ENCODE results near the gene FOSB. TPM values are rescaled to one million over a fixed set of nuclear protein-coding genes. Genes with fewer than 3 reads are reported as not detected.

The FOSB gene
- total and polyA plus RNA-seq, 9 of the 15 experiments (the other 6 are each of a cell fraction or from before 2014, with no cell fraction given) = 0.11 to 2.7 (median 0.73) TPM

GRCh38 chr19:45437328-45437727 is 30.5 kb upstream of the FOSB start (continued):
- TF ChIP-seq CEBPB (tag; IDR thresholded peaks at IDR 0.05) = no peak
- no peak for TF ChIP-seq CXXC5 (CRISPR knock-in tag; IDR thresholded peaks at IDR 0.05)
- peak; percentile 86 for TF ChIP-seq ADNP (tag; IDR thresholded peaks at IDR 0.05)
- TF ChIP-seq DMBX1 (CRISPR knock-in tag; IDR thresholded peaks at IDR 0.05; ENCODE audit: borderline replicate concordance) = no peak
- TF ChIP-seq FUS (optimal IDR thresholded peaks at IDR 0.05; ENCODE audit: low read depth, low read length) = no peak
- no peak for TF ChIP-seq PHF21A (IDR thresholded peaks at IDR 0.05; ENCODE audit: borderline replicate concordance, low read depth)
- TF ChIP-seq HDAC2 (IDR thresholded peaks at IDR 0.05) = peak; percentile 76
- TF ChIP-seq ZNF830 (CRISPR knock-in tag; IDR thresholded peaks at IDR 0.05) = no peak
- peak; percentile 80 to 83 for TF ChIP-seq KDM1A (IDR thresholded peaks at IDR 0.05)
- TF ChIP-seq NBN (IDR thresholded peaks at IDR 0.05; ENCODE audit: low read depth) = 0 out of 2 replicates have a peak, but pooled peaks have one; percentile 39

GRCh38 chr19:45439190-45439568 is 28.6 kb upstream of the FOSB start:
- POLR2A ChIA-PET = interaction anchor here (0.5 to 3.6 kb wide), 22 partner anchors 9 to 549 kb away, joined by 3 to 51 read pairs (median 5); partner anchors contain the start of genes ERCC1 and FOSB
- H3K79me2 ChIP-seq (ENCODE audit: control insufficient read depth, insufficient read depth, low read length) = no peaks in the 10 kb centered on the region
- TF ChIP-seq MLLT1 (IDR thresholded peaks at IDR 0.05) (0 out of 4 replicates have a peak, but pooled peaks of 1 of the 2 experiments have one; percentile 5), SMARCB1 (IDR thresholded peaks at IDR 0.05; ENCODE audit: insufficient read length, low read depth) (no peak), TCF15 (CRISPR knock-in tag; IDR thresholded peaks at IDR 0.05) (no peak), ZNF41 (CRISPR knock-in tag; conservative IDR thresholded peaks at IDR 0.05) (no peak), RFX7 (CRISPR knock-in tag; IDR thresholded peaks at IDR 0.05) (no peak), ETS2 (tag; IDR thresholded peaks at IDR 0.05; ENCODE audit: borderline replicate concordance, poor library complexity, severe bottlenecking) (no peak), RAD21 (CRISPR knock-in tag; conservative IDR thresholded peaks at IDR 0.05 in 1 of 2, IDR thresholded peaks at IDR 0.05 in 1 of 2) (no peak), ZZZ3 (IDR thresholded peaks at IDR 0.05) (no peak), DACH1 (IDR thresholded peaks at IDR 0.05; ENCODE audit: partially characterized antibody) (peak; percentile 76), ZNF282 (CRISPR knock-in tag; IDR thresholded peaks at IDR 0.05) (no peak)

More at GRCh38 chr19:45439190-45439568, 28.6 kb upstream of the FOSB start:
- DNase-seq (ENCODE audit: extremely low read depth in 1 of 4, low spot score in 3 of 4) (no peak), ATAC-seq (no peak), FAIRE-seq (no peak)
- H3K4me2 ChIP-seq (ENCODE audit: insufficient read depth, low read length) = no peak overlapping the region
- no peaks in the 10 kb centered on the region for H3K9me1 ChIP-seq (ENCODE audit: control insufficient read depth, insufficient read depth, low read length)
- CTCF ChIA-PET (ENCODE audit: low intra/inter-chr PET ratio) = interaction anchor here (0.6 to 6.4 kb wide), 11 partner anchors 11 to 204 kb away, joined by 3 to 179 read pairs (median 8); partner anchors contain the start of gene FOSB
- intact Hi-C loops (cut with micrococcal nuclease) (loop anchor here (1.0 kb wide), 1 partner anchor 39 kb away; no protein-coding TSS in a partner anchor), in situ Hi-C loops (cut with MboI) (no loop called here)
- peak overlapping the region; percentile 82 to 93; a peak in 3 of 4 replicates for H3K9ac ChIP-seq (ENCODE audit: insufficient read depth in 1 of 2, low read depth in 2 of 2, low read length in 2 of 2)
- peak overlapping the region; percentile 93 for H3K27ac ChIP-seq (ENCODE audit: extremely low read depth, low read depth, low read length)
- no peaks in the 10 kb centered on the region for H3K9me3 ChIP-seq (replicated peaks; ENCODE audit: control insufficient read depth, insufficient read depth, low read depth, low read length)
- 0 out of 2 replicates have a peak, but pooled peaks cover 4% of the 10 kb centered on the region for H4K20me1 ChIP-seq (replicated peaks; ENCODE audit: control insufficient read depth, insufficient read depth, low read length)
- no peaks in the 10 kb centered on the region for H3K36me3 ChIP-seq (ENCODE audit: control insufficient read depth, insufficient read depth, low read length)
- H2AFZ ChIP-seq (ENCODE audit: low read depth, low read length) = peak overlapping the region; percentile 86
- 26% methylated on average over 10 of the region's 10 CpGs for WGBS (ENCODE audit: insufficient coverage, low coverage, missing lambda C conversion rate)
- H3K4me1 ChIP-seq (replicated peaks in 1 of 2; ENCODE audit: control insufficient read depth in 2 of 2, insufficient read depth in 2 of 2, low read length in 2 of 2) = peaks cover 27 to 43% of the 10 kb centered on the region in 2 experiments
- peak overlapping the region; percentile 68 for H3K4me3 ChIP-seq
- BruUV-seq (replicated peaks) = no TSS peak
- no peaks in the 10 kb centered on the region for H3K27me3 ChIP-seq (ENCODE audit: control insufficient read depth in 2 of 2, insufficient read depth in 2 of 2, low read length in 2 of 2)
